GM12878 (cell line): Measurements from ENCODE around the gene TOMM5. TPM values are rescaled to one million over a fixed set of nuclear protein-coding genes. Genes with fewer than 3 reads are reported as not detected.

ENCODE experiments used
- HDGF ChIP-seq: fragments of 450-650 bp; IDR thresholded peaks from 2 replicates; pipeline ENCODE4 v1.6.1; 2016; ENCODE audit warnings: antibody characterized with exemption
- IRF3 ChIP-seq: fragments of 450-650 bp; IDR thresholded peaks from 2 replicates; pipeline ENCODE4 v1.6.1; 2014; ENCODE audit warnings: mild to moderate bottlenecking
- IRF5 ChIP-seq: fragments of 450-650 bp; IDR thresholded peaks from 2 replicates; pipeline ENCODE4 v1.6.1; 2017; ENCODE audit warnings: borderline replicate concordance
- LARP7 ChIP-seq: fragments of 450-650 bp; IDR thresholded peaks from 2 replicates; pipeline ENCODE4 v1.6.1; 2017; ENCODE audit warnings: mild to moderate bottlenecking
- NFIC ChIP-seq: IDR thresholded peaks from 2 replicates; pipeline ENCODE4 v1.6.1; 2012; ENCODE audit warnings: low read depth, mild to moderate bottlenecking, inconsistent platforms, low read length, moderate library complexity
- NFXL1 ChIP-seq: fragments of 450-650 bp; IDR thresholded peaks from 2 replicates; pipeline ENCODE4 v1.6.1; 2017; ENCODE audit warnings: antibody characterized with exemption, mild to moderate bottlenecking, borderline replicate concordance
- NRF1 ChIP-seq: conservative IDR thresholded peaks from 2 replicates; pipeline ENCODE4 v1.6.1; 2011; ENCODE audit warnings: mild to moderate bottlenecking, low read depth, low read length, improper control_type of control experiment
- SMAD5 ChIP-seq: IDR thresholded peaks from 2 replicates; pipeline ENCODE4 v1.6.1; 2016; ENCODE audit warnings: antibody characterized with exemption, low read depth
- SUPT20H ChIP-seq: IDR thresholded peaks from 2 replicates; pipeline ENCODE4 v1.6.1; 2011; ENCODE audit warnings: low read depth, mild to moderate bottlenecking, low read length, moderate library complexity, borderline replicate concordance; ENCODE audit not compliant: control insufficient read depth
- TCF12 ChIP-seq: IDR thresholded peaks from 2 replicates; pipeline ENCODE4 v1.6.1; 2011; ENCODE audit warnings: low read depth, mild to moderate bottlenecking, low read length
- ZBED1 ChIP-seq: IDR thresholded peaks from 2 replicates; pipeline ENCODE4 v1.6.1; 2016; ENCODE audit warnings: borderline replicate concordance
- ZBTB40 ChIP-seq: fragments of 450-650 bp; IDR thresholded peaks from 2 replicates; pipeline ENCODE4 v1.6.1; 2016; ENCODE audit warnings: mild to moderate bottlenecking, moderate library complexity, borderline replicate concordance
- ZNF24 ChIP-seq: fragments of 450-650 bp; IDR thresholded peaks from 2 replicates; pipeline ENCODE4 v1.6.1; 2017; ENCODE audit warnings: antibody characterized with exemption, mild to moderate bottlenecking
- ZNF687 ChIP-seq: fragments of 450-650 bp; IDR thresholded peaks from 2 replicates; pipeline ENCODE4 v1.6.1; 2017; ENCODE audit warnings: mild to moderate bottlenecking, moderate library complexity
- polyA plus RNA-seq, 11 experiments: library from polyadenylated mRNA; depleted of rRNA in 4 of 11; unstranded in 6 of 11; stranded (reverse) in 5 of 11; fragments of >200 nt; fragmentation: Nextera tagmentation in 4 of 11; fragmentation: Illumina TruSeq in 1 of 11; extraction: Ambion mirVana in 4 of 11; extraction: Trizol in 1 of 11; gene quantifications; 1 replicate in 1 of 11; 2 replicates in 10 of 11; pipeline versions ENCODE4 v1.2.1 to v1.2.3, GENCODE V29; 2011 to 2016; ENCODE audit warnings: inconsistent platforms in 2 of 11, missing spikeins in 2 of 11, low read depth in 1 of 11
- total RNA-seq, 4 experiments: library from RNA; depleted of rRNA in 3 of 4; stranded (reverse); fragments of >200 nt in 3 of 4; fragmentation: Illumina TruSeq in 1 of 4; extraction: Trizol in 1 of 4; gene quantifications; 2 replicates each; pipeline versions ENCODE4 v1.2.1 to v1.2.3, GENCODE V29; 2013 to 2021
- TF ChIP-seq, protein P1 (sequence below): fragments of 450-650 bp; IDR thresholded peaks from 2 replicates; pipeline ENCODE4 v1.6.1; 2016; ENCODE audit warnings: mild to moderate bottlenecking
- TF ChIP-seq, protein P2 (sequence below): IDR thresholded peaks from 2 replicates; pipeline ENCODE4 v1.6.1; 2011; ENCODE audit warnings: mild to moderate bottlenecking, low read depth, low read length, moderate library complexity; ENCODE audit not compliant: insufficient replicate concordance
- TF ChIP-seq, protein P3 (sequence below): IDR thresholded peaks from 2 replicates; pipeline ENCODE4 v1.6.1; 2012; ENCODE audit warnings: low read depth, low read length, improper control_type of control experiment

The TOMM5 gene
- total and polyA plus RNA-seq, 10 of the 15 experiments (the other 5 are each of a cell fraction or from before 2014, with no cell fraction given): 152 to 1,143 (median 351) TPM

- TF ChIP-seq ZBED1: peak; percentile 17; the same call in 1 of the 2 replicates
- TF ChIP-seq IRF5: no peak
- no peak for TF ChIP-seq IRF3
- TF ChIP-seq SUPT20H: no peak
- TF ChIP-seq, protein P1, sequence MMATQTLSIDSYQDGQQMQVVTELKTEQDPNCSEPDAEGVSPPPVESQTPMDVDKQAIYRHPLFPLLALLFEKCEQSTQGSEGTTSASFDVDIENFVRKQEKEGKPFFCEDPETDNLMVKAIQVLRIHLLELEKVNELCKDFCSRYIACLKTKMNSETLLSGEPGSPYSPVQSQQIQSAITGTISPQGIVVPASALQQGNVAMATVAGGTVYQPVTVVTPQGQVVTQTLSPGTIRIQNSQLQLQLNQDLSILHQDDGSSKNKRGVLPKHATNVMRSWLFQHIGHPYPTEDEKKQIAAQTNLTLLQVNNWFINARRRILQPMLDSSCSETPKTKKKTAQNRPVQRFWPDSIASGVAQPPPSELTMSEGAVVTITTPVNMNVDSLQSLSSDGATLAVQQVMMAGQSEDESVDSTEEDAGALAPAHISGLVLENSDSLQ: no peak
- TF ChIP-seq, protein P2, sequence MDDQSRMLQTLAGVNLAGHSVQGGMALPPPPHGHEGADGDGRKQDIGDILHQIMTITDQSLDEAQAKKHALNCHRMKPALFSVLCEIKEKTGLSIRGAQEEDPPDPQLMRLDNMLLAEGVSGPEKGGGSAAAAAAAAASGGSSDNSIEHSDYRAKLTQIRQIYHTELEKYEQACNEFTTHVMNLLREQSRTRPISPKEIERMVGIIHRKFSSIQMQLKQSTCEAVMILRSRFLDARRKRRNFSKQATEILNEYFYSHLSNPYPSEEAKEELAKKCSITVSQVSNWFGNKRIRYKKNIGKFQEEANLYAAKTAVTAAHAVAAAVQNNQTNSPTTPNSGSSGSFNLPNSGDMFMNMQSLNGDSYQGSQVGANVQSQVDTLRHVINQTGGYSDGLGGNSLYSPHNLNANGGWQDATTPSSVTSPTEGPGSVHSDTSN: no peak
- no peak for TF ChIP-seq ZNF24
- no peak for TF ChIP-seq SMAD5
- no peak for TF ChIP-seq HDGF
- TF ChIP-seq NFXL1: no peak
- no peak for TF ChIP-seq LARP7
- TF ChIP-seq ZNF687: no peak
- TF ChIP-seq, protein P3, sequence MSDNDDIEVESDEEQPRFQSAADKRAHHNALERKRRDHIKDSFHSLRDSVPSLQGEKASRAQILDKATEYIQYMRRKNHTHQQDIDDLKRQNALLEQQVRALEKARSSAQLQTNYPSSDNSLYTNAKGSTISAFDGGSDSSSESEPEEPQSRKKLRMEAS: no peak
- no peak for TF ChIP-seq ZBTB40
- TF ChIP-seq TCF12: 0 out of 2 replicates have a peak, but pooled peaks have one; percentile 2
- TF ChIP-seq NFIC: peak; percentile 68
- no peak for TF ChIP-seq NRF1
- TF ChIP-seq, all 136 proteins: peak for 10
Measured at GRCh38 chr9:37566716-37567115, 25.7 kb downstream of the TOMM5 start (continued).
